HCT116 (cell line): Measurements from ENCODE around the gene CHST15. TPM values are rescaled to one million over a fixed set of nuclear protein-coding genes. Genes with fewer than 3 reads are reported as not detected.
"Not testable (repeated sequence)": the region's sequence is repeated elsewhere in the genome, so short reads cannot be mapped to it uniquely, and the experiment has no call there.

Experiments used
- ATAC-seq: fragments of 200-7000 bp; cut with Tn5 transposase; 2 replicates; pipeline ENCODE4 v1.9.1; 2020; ENCODE audit warnings: mild to moderate bottlenecking, moderate library complexity
- BruUV-seq: library from RNA; stranded (reverse); fragments of 400-500 nt; replicated peaks from 2 replicates; lab custom pipeline; 2021; lab: Mats Ljungman, UMichigan
- CTCF ChIA-PET: fragments of 300-600 bp; sonication (Branson Sonifier 250); formaldehyde crosslinking; loops from one replicate; lab custom pipeline; 2021; ENCODE audit warnings: antibody characterized with exemption; lab: Charles Lee
- POLR2A ChIA-PET: fragments of 300-600, 350-600 bp; sonication (Branson Sonifier 250); formaldehyde crosslinking; loops from one replicate; lab custom pipeline; 2021; ENCODE audit warnings: antibody characterized with exemption; lab: Charles Lee
- RAD21 ChIA-PET, 2 experiments: fragments of 300-600 bp; sonication (Branson Sonifier 250); formaldehyde crosslinking; loops; one replicate each; lab custom pipeline; 2023; ENCODE audit warnings: low total read pairs in 2 of 2; ENCODE audit not compliant: uncharacterized antibody in 2 of 2, unreplicated experiment in 2 of 2, low non-redundant PET in 1 of 2; lab: Charles Lee
- DNase-seq: peaks from one replicate; pipeline ENCODE4 v3.0.0-alpha.2; 2010; ENCODE audit warnings: low read depth, low spot score
- H2AFZ ChIP-seq: fragments of 200-600 bp; shearing (Covaris generic), sonication (generic); 2 replicates; pipeline ENCODE4 v1.6.1; 2017; ENCODE audit warnings: low read depth, mixed run types, mixed read lengths, antibody characterized with exemption, low read length; ENCODE audit not compliant: poor library complexity, severe bottlenecking
- H3K27ac ChIP-seq: 2 replicates; pipeline ENCODE4 v1.5.1; 2012; ENCODE audit warnings: low read depth, low read length
- H3K27me3 ChIP-seq: fragments of 200-600 bp; sonication (generic); 2 replicates; pipeline ENCODE4 v1.6.1; 2016; ENCODE audit warnings: mixed run types, low read length, mixed read lengths; ENCODE audit not compliant: insufficient read depth
- H3K36me3 ChIP-seq, 2 experiments: fragments of 200-500 bp in 1 of 2; fragments of 200-600 bp in 1 of 2; sonication (Bioruptor generic) in 1 of 2; sonication (generic) in 1 of 2; 2 replicates each; pipeline versions ENCODE4 v1.5.1 to v1.6.1; 2014 to 2016; ENCODE audit warnings: low read length in 2 of 2, inconsistent platforms in 1 of 2, mixed read lengths in 1 of 2, mixed run types in 1 of 2; ENCODE audit not compliant: insufficient read depth in 2 of 2, control insufficient read depth in 1 of 2
- H3K4me1 ChIP-seq, 2 experiments: fragments of 200-600 bp in 1 of 2; sonication (generic) in 1 of 2; 2 replicates each; pipeline versions ENCODE4 v1.5.1 to v1.6.1; 2012 to 2017; ENCODE audit warnings: low read length in 2 of 2, inconsistent platforms in 1 of 2, mild to moderate bottlenecking in 1 of 2, mixed read lengths in 1 of 2, mixed run types in 1 of 2, moderate library complexity in 1 of 2; ENCODE audit not compliant: insufficient read depth in 2 of 2, control insufficient read depth in 1 of 2
- H3K4me2 ChIP-seq: fragments of 200-600 bp; sonication (generic); 2 replicates; pipeline ENCODE4 v1.6.1; 2017; ENCODE audit warnings: mixed run types, low read length, mixed read lengths
- H3K4me3 ChIP-seq, 2 experiments: fragments of 200-600 bp in 1 of 2; sonication (generic) in 1 of 2; replicated peaks in 1 of 2; 2 replicates each; pipeline ENCODE4 v1.5.1; 2011 to 2016; ENCODE audit warnings: low read length in 2 of 2, control low read depth in 1 of 2, low read depth in 1 of 2, mild to moderate bottlenecking in 1 of 2, mixed read lengths in 1 of 2, mixed run types in 1 of 2
- H3K79me2 ChIP-seq: fragments of 200-600 bp; sonication (generic); 2 replicates; pipeline ENCODE4 v1.6.1; 2017; ENCODE audit warnings: mild to moderate bottlenecking, mixed run types, low read length, moderate library complexity, mixed read lengths; ENCODE audit not compliant: insufficient read depth
- H3K9ac ChIP-seq: fragments of 200-600 bp; sonication (generic); 2 replicates; pipeline ENCODE4 v1.6.1; 2016; ENCODE audit warnings: low read length, mixed read lengths
- H3K9me2 ChIP-seq: fragments of 200-600 bp; sonication (generic), shearing (Covaris generic); 2 replicates; pipeline ENCODE4 v1.6.1; 2017; ENCODE audit warnings: mixed run types, mild to moderate bottlenecking, moderate library complexity; ENCODE audit not compliant: insufficient read depth
- H3K9me3 ChIP-seq, 2 experiments: fragments of 200-500 bp in 1 of 2; fragments of 200-600 bp in 1 of 2; sonication (Bioruptor generic) in 1 of 2; sonication (generic) in 1 of 2; 2 replicates each; pipeline ENCODE4 v1.6.1; 2014 to 2017; ENCODE audit warnings: low read length in 2 of 2, mixed read lengths in 2 of 2, inconsistent platforms in 1 of 2, low read depth in 1 of 2, mild to moderate bottlenecking in 1 of 2, mixed run types in 1 of 2, moderate library complexity in 1 of 2; ENCODE audit not compliant: control insufficient read depth in 1 of 2, insufficient read depth in 1 of 2
- H4K20me1 ChIP-seq: fragments of 200-600 bp; sonication (generic), shearing (Covaris generic); 2 replicates; pipeline ENCODE4 v1.6.1; 2017; ENCODE audit warnings: mixed run types, mild to moderate bottlenecking, moderate library complexity; ENCODE audit not compliant: insufficient read depth
- ATF3 ChIP-seq: IDR thresholded peaks from 2 replicates; pipeline ENCODE4 v1.6.1; 2012
- CEBPB ChIP-seq: IDR thresholded peaks from 2 replicates; pipeline ENCODE4 v1.6.1; 2012; ENCODE audit warnings: low read depth
- CTCF ChIP-seq, 3 experiments: fragments of 200-600 bp in 1 of 3; sonication (generic) in 1 of 3; IDR thresholded peaks in 2 of 3; conservative IDR thresholded peaks in 1 of 3; 2 replicates each; pipeline ENCODE4 v1.5.1; 2012 to 2017; ENCODE audit warnings: low read depth in 2 of 3, low read length in 2 of 3, antibody characterized with exemption in 1 of 3, borderline replicate concordance in 1 of 3, control low read depth in 1 of 3, mild to moderate bottlenecking in 1 of 3, mixed read lengths in 1 of 3, mixed run types in 1 of 3, moderate library complexity in 1 of 3; ENCODE audit not compliant: insufficient read depth in 1 of 3
- EZH2 ChIP-seq: fragments of 200-600 bp; sonication (generic); IDR thresholded peaks from 2 replicates; pipeline ENCODE4 v1.6.1; 2017; ENCODE audit warnings: antibody characterized with exemption, mixed run types
- EZH2phosphoT487 ChIP-seq: fragments of 200-600 bp; IDR thresholded peaks from 2 replicates; pipeline ENCODE4 v1.6.1; 2018; ENCODE audit warnings: antibody characterized with exemption, borderline replicate concordance
- FOSL1 ChIP-seq: IDR thresholded peaks from 2 replicates; pipeline ENCODE4 v1.6.1; 2012; ENCODE audit warnings: low read depth
- POLR2A ChIP-seq: IDR thresholded peaks from 2 replicates; pipeline ENCODE4 v1.7.0; 2011; ENCODE audit warnings: borderline replicate concordance; ENCODE audit not compliant: insufficient read depth, insufficient read length; ENCODE audit errors: extremely low read depth
- POLR2AphosphoS5 ChIP-seq: IDR thresholded peaks from 2 replicates; pipeline ENCODE4 v1.6.1; 2011; ENCODE audit warnings: mild to moderate bottlenecking, low read depth, low read length, moderate library complexity
- RAD21 ChIP-seq: IDR thresholded peaks from 2 replicates; pipeline ENCODE4 v1.6.1; 2012; ENCODE audit warnings: low read depth, mild to moderate bottlenecking
- ZBTB33 ChIP-seq: IDR thresholded peaks from 2 replicates; pipeline ENCODE4 v1.6.1; 2011; ENCODE audit warnings: mild to moderate bottlenecking, low read length, moderate library complexity; ENCODE audit not compliant: insufficient replicate concordance; ENCODE audit errors: extremely low read depth
- intact Hi-C: fragments of 100-400 bp; cut with micrococcal nuclease; formaldehyde crosslinking; loops from 2 replicates; pipeline ENCODE4 v1.10.0; 2022
- total RNA-seq: library from RNA; stranded (reverse); gene quantifications from one replicate; pipeline ENCODE4 v1.2.1, GENCODE V29; 2021; ENCODE audit not compliant: unreplicated experiment

Gene CHST15
- total RNA-seq, 1 experiment from 2014 or later, result 47.2 TPM

GRCh38 chr10:124096494-124096893, 3.1 kb upstream of the CHST15 start:
- Histone ChIP-seq H3K9me3 (peaks cover 0 to 8% of the 10 kb centered on the region in 2 experiments; a peak in 1 of 4 replicates), H3K27ac (no peak overlapping the region), H3K4me2 (no peak overlapping the region), H3K79me2 (peaks cover 6% of the 10 kb centered on the region), H3K9ac (no peak overlapping the region), H4K20me1 (no peaks in the 10 kb centered on the region), H3K27me3 (no peaks in the 10 kb centered on the region), H3K4me1 (peaks cover 12 to 14% of the 10 kb centered on the region in 2 experiments; a peak in 3 of 4 replicates), H3K4me3 (no peak overlapping the region), H3K9me2 (no peaks in the 10 kb centered on the region), H2AFZ (no peak overlapping the region), H3K36me3 (no peaks in the 10 kb centered on the region)
- CTCF ChIA-PET, result no interaction called here
- no TSS peak for BruUV-seq
- TF ChIP-seq FOSL1 (no peak), ZBTB33 (no peak), POLR2AphosphoS5 (no peak), EZH2 (no peak), CTCF (IDR thresholded peaks at IDR 0.05 in 2 of 3, conservative IDR thresholded peaks at IDR 0.05 in 1 of 3; ENCODE audit: borderline replicate concordance in 1 of 3, insufficient read depth in 1 of 3, low read depth in 2 of 3, low read length in 2 of 3) (no peak), RAD21 (no peak), ATF3 (no peak), CEBPB (no peak), EZH2phosphoT487 (no peak), POLR2A (no peak)
- DNase-seq (no peak), ATAC-seq (no peak)
- RAD21 ChIA-PET, result no interaction called here
- POLR2A ChIA-PET, result no interaction called here
- intact Hi-C loops, result no loop called here

- H2AFZ ChIP-seq, H3K9me3 ChIP-seq, ATAC-seq, H3K4me3 ChIP-seq, RAD21 ChIA-PET, CTCF ChIA-PET, POLR2A ChIA-PET, H3K9me2 ChIP-seq, H3K4me2 ChIP-seq, intact Hi-C loops, H3K27ac ChIP-seq, H3K36me3 ChIP-seq, BruUV-seq, H3K27me3 ChIP-seq, DNase-seq, H4K20me1 ChIP-seq, H3K9ac ChIP-seq: not testable (repeated sequence)
- Histone ChIP-seq H3K79me2 (peaks cover 13% of the 10 kb centered on the region), H3K4me1 (peaks cover 19 to 21% of the 10 kb centered on the region in 2 experiments)
Measured at GRCh38 chr10:124095801-124096200, 2.4 kb upstream of the CHST15 start.
